Keratinocyte (primary cell): ENCODE measurements around the gene MFAP3L.
A peak's percentile ranks its signal among the peaks of the same experiment; 100 is the strongest.

ENCODE experiments used
- EZH2 ChIP-seq: IDR thresholded peaks from one replicate; pipeline ENCODE4 v1.6.1; 2012; ENCODE audit warnings: inconsistent platforms, mild to moderate bottlenecking, low read length, moderate library complexity
- TF ChIP-seq, protein P1 (sequence below), 3 experiments: IDR thresholded peaks in 1 of 3; conservative IDR thresholded peaks in 1 of 3; optimal IDR thresholded peaks in 1 of 3; 2 replicates in 2 of 3; 3 replicates in 1 of 3; pipeline versions ENCODE3 to v1.5.1; 2011; ENCODE audit warnings: low read length in 3 of 3, mild to moderate bottlenecking in 3 of 3, moderate library complexity in 2 of 3, control low read depth in 1 of 3, inconsistent platforms in 1 of 3; ENCODE audit not compliant: insufficient read depth in 2 of 3; ENCODE audit errors: extremely low read depth in 1 of 3

DNA sequence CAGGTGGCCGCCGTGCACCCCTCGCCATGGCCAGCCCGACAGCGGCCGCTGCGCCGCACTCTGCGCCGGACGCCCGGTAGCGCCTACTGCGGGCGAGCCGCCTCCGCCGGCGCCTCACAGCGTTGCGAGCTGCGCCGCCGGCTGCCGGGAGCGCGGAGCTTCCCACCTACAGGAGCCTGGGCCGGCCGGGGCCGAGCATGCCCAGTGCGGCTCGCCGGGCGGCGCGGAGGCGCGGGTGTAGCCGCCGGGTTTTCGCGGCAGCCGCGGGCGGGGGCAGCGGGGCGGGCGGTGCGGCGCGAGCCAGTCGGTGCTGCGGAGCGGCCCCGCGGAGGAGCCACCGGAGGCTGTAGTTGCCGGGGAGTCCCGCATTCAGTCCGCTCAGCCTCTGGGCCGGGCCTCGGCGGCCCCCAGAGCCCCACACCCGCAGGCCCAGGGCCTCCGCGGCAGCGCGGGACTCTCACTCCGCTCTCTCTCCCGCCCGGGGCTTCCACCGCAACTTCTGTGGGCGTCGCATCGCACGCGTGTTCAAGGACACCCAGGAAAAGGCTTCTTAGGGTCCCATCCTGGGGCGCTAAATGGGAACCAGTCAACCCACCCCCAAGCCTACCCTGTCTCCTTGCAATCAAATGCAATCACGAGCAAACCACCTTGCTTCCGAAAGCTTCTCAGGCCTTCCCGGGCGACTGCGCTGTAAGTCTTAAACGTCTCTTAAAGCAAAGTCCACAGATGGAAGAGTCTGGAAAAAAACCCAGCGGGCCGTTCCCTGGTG, at the start of gene MFAP3L:
- TF ChIP-seq EZH2 = no peak
- TF ChIP-seq, protein P1, sequence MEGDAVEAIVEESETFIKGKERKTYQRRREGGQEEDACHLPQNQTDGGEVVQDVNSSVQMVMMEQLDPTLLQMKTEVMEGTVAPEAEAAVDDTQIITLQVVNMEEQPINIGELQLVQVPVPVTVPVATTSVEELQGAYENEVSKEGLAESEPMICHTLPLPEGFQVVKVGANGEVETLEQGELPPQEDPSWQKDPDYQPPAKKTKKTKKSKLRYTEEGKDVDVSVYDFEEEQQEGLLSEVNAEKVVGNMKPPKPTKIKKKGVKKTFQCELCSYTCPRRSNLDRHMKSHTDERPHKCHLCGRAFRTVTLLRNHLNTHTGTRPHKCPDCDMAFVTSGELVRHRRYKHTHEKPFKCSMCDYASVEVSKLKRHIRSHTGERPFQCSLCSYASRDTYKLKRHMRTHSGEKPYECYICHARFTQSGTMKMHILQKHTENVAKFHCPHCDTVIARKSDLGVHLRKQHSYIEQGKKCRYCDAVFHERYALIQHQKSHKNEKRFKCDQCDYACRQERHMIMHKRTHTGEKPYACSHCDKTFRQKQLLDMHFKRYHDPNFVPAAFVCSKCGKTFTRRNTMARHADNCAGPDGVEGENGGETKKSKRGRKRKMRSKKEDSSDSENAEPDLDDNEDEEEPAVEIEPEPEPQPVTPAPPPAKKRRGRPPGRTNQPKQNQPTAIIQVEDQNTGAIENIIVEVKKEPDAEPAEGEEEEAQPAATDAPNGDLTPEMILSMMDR (optimal IDR thresholded peaks at IDR 0.05 in 1 of 3, IDR thresholded peaks at IDR 0.05 in 1 of 3, conservative IDR thresholded peaks at IDR 0.05 in 1 of 3; ENCODE audit: extremely low read depth in 1 of 3, insufficient read depth in 2 of 3, low read length in 3 of 3) = peak in 2 of 3 experiments; percentile 5 to 38
